PC-9 (cell line): ENCODE data around the gene RAB36.

Experiments used
- EZH2 ChIP-seq: fragments of 200-600 bp; sonication (generic); IDR thresholded peaks from 2 replicates; pipeline ENCODE4 v1.8.0; 2017; ENCODE audit warnings: antibody characterized with exemption, low read depth
- TF ChIP-seq, protein P1 (sequence below): fragments of 200-600 bp; sonication (generic); conservative IDR thresholded peaks from 2 replicates; pipeline ENCODE4 v1.6.1; 2017; ENCODE audit warnings: mixed run types, antibody characterized with exemption, mild to moderate bottlenecking, moderate library complexity

DNA sequence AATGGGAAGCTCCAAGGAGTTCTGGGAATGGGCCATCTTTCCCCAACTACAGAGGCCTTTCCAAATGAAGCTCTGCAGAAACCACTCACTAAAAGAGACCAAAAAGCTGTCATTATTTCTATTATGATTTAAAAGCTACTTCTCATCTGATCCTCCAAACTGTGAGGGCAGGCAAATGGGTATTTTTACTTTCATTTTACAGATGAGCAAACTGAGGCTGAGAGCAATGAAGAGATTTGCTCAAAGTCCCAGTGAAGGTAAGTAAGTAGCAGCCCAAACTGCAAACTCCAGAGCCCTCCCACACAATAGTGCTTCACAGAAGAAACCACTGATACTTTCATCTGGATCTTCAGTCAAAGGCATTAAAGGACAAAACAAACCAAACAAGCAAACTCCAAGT is 4.9 kb upstream of the RAB36 start:
- TF ChIP-seq, protein P1, sequence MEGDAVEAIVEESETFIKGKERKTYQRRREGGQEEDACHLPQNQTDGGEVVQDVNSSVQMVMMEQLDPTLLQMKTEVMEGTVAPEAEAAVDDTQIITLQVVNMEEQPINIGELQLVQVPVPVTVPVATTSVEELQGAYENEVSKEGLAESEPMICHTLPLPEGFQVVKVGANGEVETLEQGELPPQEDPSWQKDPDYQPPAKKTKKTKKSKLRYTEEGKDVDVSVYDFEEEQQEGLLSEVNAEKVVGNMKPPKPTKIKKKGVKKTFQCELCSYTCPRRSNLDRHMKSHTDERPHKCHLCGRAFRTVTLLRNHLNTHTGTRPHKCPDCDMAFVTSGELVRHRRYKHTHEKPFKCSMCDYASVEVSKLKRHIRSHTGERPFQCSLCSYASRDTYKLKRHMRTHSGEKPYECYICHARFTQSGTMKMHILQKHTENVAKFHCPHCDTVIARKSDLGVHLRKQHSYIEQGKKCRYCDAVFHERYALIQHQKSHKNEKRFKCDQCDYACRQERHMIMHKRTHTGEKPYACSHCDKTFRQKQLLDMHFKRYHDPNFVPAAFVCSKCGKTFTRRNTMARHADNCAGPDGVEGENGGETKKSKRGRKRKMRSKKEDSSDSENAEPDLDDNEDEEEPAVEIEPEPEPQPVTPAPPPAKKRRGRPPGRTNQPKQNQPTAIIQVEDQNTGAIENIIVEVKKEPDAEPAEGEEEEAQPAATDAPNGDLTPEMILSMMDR = no peak
- no peak for TF ChIP-seq EZH2
